ENCODE measurements around the gene SLC39A6. TPM values are rescaled to one million over a fixed set of nuclear protein-coding genes. Genes with fewer than 3 reads are reported as not detected.

SLC39A6 gene
- total and polyA plus RNA-seq, 9 donors = 39.7 to 96.5 (median 55.0) TPM

- Histone ChIP-seq H3K27ac (no peak overlapping the region), H3K4me1 (ENCODE audit: insufficient read depth) (no peaks in the 10 kb centered on the region), H3K4me3 (no peak overlapping the region), H3K9me3 (no peaks in the 10 kb centered on the region), H3K36me3 (peaks cover 2% of the 10 kb centered on the region), H3K27me3 (no peaks in the 10 kb centered on the region)
- intact Hi-C loops (cut with DNase I) = loop anchor here in 1 of 4 donors (5.0 kb wide), 1 partner anchor 48 kb away; the partner anchor contains the start of gene MOCOS
- WGBS, 3 donors = 86% methylated on average over 5 of the region's 5 CpGs
- no peak for DNase-seq
- TF ChIP-seq POLR2A (IDR thresholded peaks at IDR 0.05) = no peak
- TF ChIP-seq, protein P1, sequence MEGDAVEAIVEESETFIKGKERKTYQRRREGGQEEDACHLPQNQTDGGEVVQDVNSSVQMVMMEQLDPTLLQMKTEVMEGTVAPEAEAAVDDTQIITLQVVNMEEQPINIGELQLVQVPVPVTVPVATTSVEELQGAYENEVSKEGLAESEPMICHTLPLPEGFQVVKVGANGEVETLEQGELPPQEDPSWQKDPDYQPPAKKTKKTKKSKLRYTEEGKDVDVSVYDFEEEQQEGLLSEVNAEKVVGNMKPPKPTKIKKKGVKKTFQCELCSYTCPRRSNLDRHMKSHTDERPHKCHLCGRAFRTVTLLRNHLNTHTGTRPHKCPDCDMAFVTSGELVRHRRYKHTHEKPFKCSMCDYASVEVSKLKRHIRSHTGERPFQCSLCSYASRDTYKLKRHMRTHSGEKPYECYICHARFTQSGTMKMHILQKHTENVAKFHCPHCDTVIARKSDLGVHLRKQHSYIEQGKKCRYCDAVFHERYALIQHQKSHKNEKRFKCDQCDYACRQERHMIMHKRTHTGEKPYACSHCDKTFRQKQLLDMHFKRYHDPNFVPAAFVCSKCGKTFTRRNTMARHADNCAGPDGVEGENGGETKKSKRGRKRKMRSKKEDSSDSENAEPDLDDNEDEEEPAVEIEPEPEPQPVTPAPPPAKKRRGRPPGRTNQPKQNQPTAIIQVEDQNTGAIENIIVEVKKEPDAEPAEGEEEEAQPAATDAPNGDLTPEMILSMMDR (IDR thresholded peaks at IDR 0.05) = no peak
Measured at GRCh38 chr18:36139245-36139644, 10.1 kb upstream of the SLC39A6 start.

DNA sequence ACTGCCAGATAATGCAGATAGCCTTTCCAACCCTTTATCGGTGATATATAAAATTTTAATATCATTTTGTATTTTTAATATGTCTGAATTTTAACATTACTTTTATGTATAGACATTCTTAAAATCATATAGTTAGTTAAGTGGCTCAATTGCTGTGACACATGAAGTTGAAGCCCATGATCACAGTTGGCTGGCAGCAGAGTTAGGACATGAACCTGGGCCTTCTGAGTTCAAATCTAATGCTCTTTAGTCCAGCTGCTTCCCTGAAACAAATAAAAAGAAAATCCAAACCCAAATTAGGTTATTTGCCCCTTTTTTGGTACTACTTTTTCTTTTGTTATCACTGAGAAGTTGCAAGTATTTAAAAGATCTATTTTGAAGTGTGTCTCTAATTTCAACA is 6.1 kb upstream of the SLC39A6 start:
- intact Hi-C loops (cut with DNase I) = loop anchor here in 1 of 4 donors (5.0 kb wide), 1 partner anchor 52 kb away; the partner anchor contains the start of gene MOCOS
- TF ChIP-seq EP300 (IDR thresholded peaks at IDR 0.05) = no peak
- TF ChIP-seq, protein P1 (IDR thresholded peaks at IDR 0.05) = no peak
- no peak for TF ChIP-seq POLR2A (IDR thresholded peaks at IDR 0.05)
- H3K36me3 ChIP-seq = peaks cover 2% of the 10 kb centered on the region

GRCh38 chr18:36132756-36133155 is 3.6 kb upstream of the SLC39A6 start:
- intact Hi-C loops (cut with DNase I) = no loop called here
- TF ChIP-seq, protein P1 (IDR thresholded peaks at IDR 0.05) = no peak
- TF ChIP-seq EP300 (IDR thresholded peaks at IDR 0.05) = no peak
- TF ChIP-seq POLR2A (IDR thresholded peaks at IDR 0.05) = no peak
- WGBS, 3 donors = 84 to 86% (median 84%) methylated on average over 3 of the region's 3 CpGs

More for the DNA sequence above, 6.1 kb upstream of the SLC39A6 start:
- H3K27ac ChIP-seq = no peak overlapping the region
- peaks cover 10% of the 10 kb centered on the region for H3K4me1 ChIP-seq (ENCODE audit: insufficient read depth)
- no peaks in the 10 kb centered on the region for H3K9me3 ChIP-seq
- 92 to 97% (median 95%) methylated on average over 1 of the region's 1 CpG for WGBS, 3 donors
- no peaks in the 10 kb centered on the region for H3K27me3 ChIP-seq
- DNase-seq = no peak
- H3K4me3 ChIP-seq = no peak overlapping the region

DNA sequence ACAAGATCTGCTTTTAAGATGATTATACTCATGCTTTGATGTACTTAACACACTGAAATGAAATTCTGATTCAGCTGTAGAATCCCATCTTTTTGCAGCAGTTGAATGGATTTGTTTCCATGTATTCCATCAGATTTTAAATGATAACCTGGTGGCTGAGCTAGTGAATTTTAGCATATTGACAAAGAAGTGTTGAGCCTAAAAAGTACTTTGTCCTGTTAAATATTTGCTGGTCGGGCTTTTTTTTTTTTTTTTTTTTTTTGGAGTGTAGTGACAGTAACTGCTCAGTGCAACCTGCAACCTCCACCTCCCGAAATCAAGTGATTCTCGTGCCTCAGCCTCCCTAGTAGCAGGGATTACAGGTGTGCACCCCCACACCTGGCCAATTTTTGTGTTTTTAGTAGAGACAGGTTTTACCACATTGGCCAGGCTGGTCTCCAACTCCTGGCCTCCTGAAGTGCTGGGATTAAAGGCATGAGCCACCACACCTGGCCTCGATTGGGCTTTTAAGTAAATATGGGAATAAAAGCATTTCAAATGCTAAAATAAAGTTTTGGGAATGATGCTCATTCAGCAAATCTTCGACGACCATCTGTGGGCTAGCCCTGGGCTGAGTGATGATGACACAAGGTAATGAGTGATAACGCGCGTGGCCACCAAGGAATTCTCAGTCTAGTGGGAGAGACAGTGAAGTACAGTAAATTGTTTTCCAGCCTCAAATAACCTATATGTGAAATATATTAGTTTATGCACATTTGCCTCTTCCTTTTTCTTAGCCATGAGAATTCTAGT is 2.7 kb upstream of the SLC39A6 start:
- Histone ChIP-seq H3K4me3 (no peak overlapping the region), H3K27me3 (no peaks in the 10 kb centered on the region), H3K27ac (no peak overlapping the region), H3K36me3 (peaks cover under 1% of the 10 kb centered on the region), H3K4me1 (ENCODE audit: insufficient read depth) (peaks cover 15% of the 10 kb centered on the region), H3K9me3 (no peaks in the 10 kb centered on the region)
- TF ChIP-seq POLR2A (IDR thresholded peaks at IDR 0.05) = no peak
- TF ChIP-seq EP300 (IDR thresholded peaks at IDR 0.05) = no peak
- intact Hi-C loops (cut with DNase I) = no loop called here
- DNase-seq = no peak
- 85 to 90% (median 88%) methylated on average over 9 of the region's 9 CpGs for WGBS, 3 donors

More at GRCh38 chr18:36132756-36133155, 3.6 kb upstream of the SLC39A6 start:
- H3K4me3 ChIP-seq = no peak overlapping the region
- no peak overlapping the region for H3K27ac ChIP-seq
- peaks cover 2% of the 10 kb centered on the region for H3K36me3 ChIP-seq
- no peaks in the 10 kb centered on the region for H3K27me3 ChIP-seq
- DNase-seq = no peak
- H3K4me1 ChIP-seq (ENCODE audit: insufficient read depth) = peaks cover 12% of the 10 kb centered on the region
- H3K9me3 ChIP-seq = no peaks in the 10 kb centered on the region
